ENCODE data around the gene KAT6B.
"Not testable (repeated sequence)": the region's sequence is repeated elsewhere in the genome, so short reads cannot be mapped to it uniquely, and the experiment has no call there.

KAT6B gene

GRCh38 chr10:74826142-74827044 is at the start of gene KAT6B:
Gene KAT6B (plus strand): TSS chr10:74826600. CDS start chr10:74842858, 16,258 bp downstream.
- Histone ChIP-seq H3K9me3 (ENCODE audit: control insufficient read depth, insufficient read depth, low read length) (no peaks in the 10 kb centered on the region), H3K4me1 (ENCODE audit: insufficient read depth, low read length) (peaks cover 12% of the 10 kb centered on the region), H3K36me3 (ENCODE audit: insufficient read depth, low read length) (no peaks in the 10 kb centered on the region), H3K9ac (ENCODE audit: low read depth, low read length) (peak within 1 kb of the TSS; percentile 63)

GRCh38 chr10:74778436-74779094 is 47.8 kb upstream of the KAT6B start:
- H3K9ac ChIP-seq (ENCODE audit: low read depth, low read length): no peak overlapping the region
- peaks cover 10% of the 10 kb centered on the region for H3K9me3 ChIP-seq (ENCODE audit: control insufficient read depth, insufficient read depth, low read length)
- H3K4me1 ChIP-seq (ENCODE audit: insufficient read depth, low read length): peaks cover under 1% of the 10 kb centered on the region; the same call in 1 of the 2 replicates
- no peaks in the 10 kb centered on the region for H3K36me3 ChIP-seq (ENCODE audit: insufficient read depth, low read length)

- H3K9ac ChIP-seq (ENCODE audit: low read depth, low read length); H3K9me3 ChIP-seq (ENCODE audit: control insufficient read depth, insufficient read depth, low read length): not testable (repeated sequence)
Measured at GRCh38 chr10:74781870-74782269, 44.5 kb upstream of the KAT6B start.

GRCh38 chr10:74784462-74784861 is 41.9 kb upstream of the KAT6B start:
- Histone ChIP-seq H3K9ac (ENCODE audit: low read depth, low read length) (no peak overlapping the region), H3K36me3 (ENCODE audit: insufficient read depth, low read length) (no peaks in the 10 kb centered on the region), H3K9me3 (ENCODE audit: control insufficient read depth, insufficient read depth, low read length) (no peaks in the 10 kb centered on the region), H3K4me1 (ENCODE audit: insufficient read depth, low read length) (peaks cover 6% of the 10 kb centered on the region)

More at GRCh38 chr10:74781870-74782269, 44.5 kb upstream of the KAT6B start:
- not testable (repeated sequence) for H3K4me1 ChIP-seq (ENCODE audit: insufficient read depth, low read length); H3K36me3 ChIP-seq (ENCODE audit: insufficient read depth, low read length)

- Histone ChIP-seq H3K4me1 (ENCODE audit: insufficient read depth, low read length) (peaks cover 6% of the 10 kb centered on the region), H3K36me3 (ENCODE audit: insufficient read depth, low read length) (no peaks in the 10 kb centered on the region), H3K9ac (ENCODE audit: low read depth, low read length) (no peak overlapping the region), H3K9me3 (ENCODE audit: control insufficient read depth, insufficient read depth, low read length) (no peaks in the 10 kb centered on the region)
Measured at GRCh38 chr10:74786126-74786525, 40.3 kb upstream of the KAT6B start.

- Histone ChIP-seq H3K9ac (ENCODE audit: low read depth, low read length) (no peak overlapping the region), H3K4me1 (ENCODE audit: insufficient read depth, low read length) (peaks cover 6% of the 10 kb centered on the region), H3K9me3 (ENCODE audit: control insufficient read depth, insufficient read depth, low read length) (no peaks in the 10 kb centered on the region), H3K36me3 (ENCODE audit: insufficient read depth, low read length) (no peaks in the 10 kb centered on the region)
Measured at GRCh38 chr10:74787457-74787856, 38.9 kb upstream of the KAT6B start.

GRCh38 chr10:74791979-74792378 is 34.4 kb upstream of the KAT6B start:
- not testable (repeated sequence) for H3K9ac ChIP-seq (ENCODE audit: low read depth, low read length); H3K36me3 ChIP-seq (ENCODE audit: insufficient read depth, low read length)

GRCh38 chr10:74792726-74793125 is 33.7 kb upstream of the KAT6B start:
- H3K4me1 ChIP-seq (ENCODE audit: insufficient read depth, low read length): peaks cover 3% of the 10 kb centered on the region; the same call in 1 of the 2 replicates
- no peak overlapping the region for H3K9ac ChIP-seq (ENCODE audit: low read depth, low read length)
- H3K9me3 ChIP-seq (ENCODE audit: control insufficient read depth, insufficient read depth, low read length): no peaks in the 10 kb centered on the region
- no peaks in the 10 kb centered on the region for H3K36me3 ChIP-seq (ENCODE audit: insufficient read depth, low read length)

More at GRCh38 chr10:74791979-74792378, 34.4 kb upstream of the KAT6B start:
- H3K4me1 ChIP-seq (ENCODE audit: insufficient read depth, low read length); H3K9me3 ChIP-seq (ENCODE audit: control insufficient read depth, insufficient read depth, low read length): not testable (repeated sequence)

GRCh38 chr10:74793240-74793639 is 33.2 kb upstream of the KAT6B start:
- not testable (repeated sequence) for H3K9me3 ChIP-seq (ENCODE audit: control insufficient read depth, insufficient read depth, low read length); H3K9ac ChIP-seq (ENCODE audit: low read depth, low read length); H3K36me3 ChIP-seq (ENCODE audit: insufficient read depth, low read length); H3K4me1 ChIP-seq (ENCODE audit: insufficient read depth, low read length)

- Histone ChIP-seq H3K9ac (ENCODE audit: low read depth, low read length) (no peak overlapping the region), H3K4me1 (ENCODE audit: insufficient read depth, low read length) (peaks cover 3% of the 10 kb centered on the region; the same call in 1 of the 2 replicates), H3K36me3 (ENCODE audit: insufficient read depth, low read length) (no peaks in the 10 kb centered on the region), H3K9me3 (ENCODE audit: control insufficient read depth, insufficient read depth, low read length) (no peaks in the 10 kb centered on the region)
Measured at GRCh38 chr10:74794531-74794930, 31.9 kb upstream of the KAT6B start.

- H3K9me3 ChIP-seq (ENCODE audit: control insufficient read depth, insufficient read depth, low read length): no peaks in the 10 kb centered on the region
- no peak overlapping the region for H3K9ac ChIP-seq (ENCODE audit: low read depth, low read length)
- no peaks in the 10 kb centered on the region for H3K36me3 ChIP-seq (ENCODE audit: insufficient read depth, low read length)
- H3K4me1 ChIP-seq (ENCODE audit: insufficient read depth, low read length): peaks cover 3% of the 10 kb centered on the region; the same call in 1 of the 2 replicates
Measured at GRCh38 chr10:74797550-74797949, 28.9 kb upstream of the KAT6B start.

GRCh38 chr10:74799721-74800221 is 26.6 kb upstream of the KAT6B start:
- H3K9me3 ChIP-seq (ENCODE audit: control insufficient read depth, insufficient read depth, low read length): no peaks in the 10 kb centered on the region
- no peaks in the 10 kb centered on the region for H3K36me3 ChIP-seq (ENCODE audit: insufficient read depth, low read length)
- peaks cover 1% of the 10 kb centered on the region; the same call in 1 of the 2 replicates for H3K4me1 ChIP-seq (ENCODE audit: insufficient read depth, low read length)
- no peak overlapping the region for H3K9ac ChIP-seq (ENCODE audit: low read depth, low read length)

- no peaks in the 10 kb centered on the region for H3K9me3 ChIP-seq (ENCODE audit: control insufficient read depth, insufficient read depth, low read length)
- no peaks in the 10 kb centered on the region for H3K36me3 ChIP-seq (ENCODE audit: insufficient read depth, low read length)
Measured at GRCh38 chr10:74801447-74801846, 25.0 kb upstream of the KAT6B start.

GRCh38 chr10:74808501-74808900 is 17.9 kb upstream of the KAT6B start:
- H3K4me1 ChIP-seq (ENCODE audit: insufficient read depth, low read length): no peaks in the 10 kb centered on the region; the same call in 1 of the 2 replicates
- peaks cover 7% of the 10 kb centered on the region for H3K9me3 ChIP-seq (ENCODE audit: control insufficient read depth, insufficient read depth, low read length)
- no peaks in the 10 kb centered on the region for H3K36me3 ChIP-seq (ENCODE audit: insufficient read depth, low read length)
- no peak overlapping the region for H3K9ac ChIP-seq (ENCODE audit: low read depth, low read length)

More at GRCh38 chr10:74801447-74801846, 25.0 kb upstream of the KAT6B start:
- no peaks in the 10 kb centered on the region for H3K4me1 ChIP-seq (ENCODE audit: insufficient read depth, low read length)
- no peak overlapping the region for H3K9ac ChIP-seq (ENCODE audit: low read depth, low read length)
